IPS-15b (cell line): ENCODE results near the gene ERP44.
"Not testable (repeated sequence)": the region's sequence is repeated elsewhere in the genome, so short reads cannot be mapped to it uniquely, and the experiment has no call there.

ENCODE experiments used
- H3K27me3 ChIP-seq: one replicate; pipeline ENCODE4 v1.6.1; 2013; ENCODE audit warnings: low read length; ENCODE audit not compliant: control insufficient read depth, insufficient read depth
- H3K36me3 ChIP-seq: one replicate; pipeline ENCODE4 v1.6.1; 2013; ENCODE audit warnings: low read length; ENCODE audit not compliant: control insufficient read depth, insufficient read depth
- H3K4me1 ChIP-seq: one replicate; pipeline ENCODE4 v1.6.1; 2013; ENCODE audit warnings: mild to moderate bottlenecking, low read length; ENCODE audit not compliant: control insufficient read depth, insufficient read depth
- H3K4me3 ChIP-seq: one replicate; pipeline ENCODE4 v1.5.1; 2013; ENCODE audit warnings: low read depth, low read length
- H3K9ac ChIP-seq: one replicate; pipeline ENCODE4 v1.6.1; 2013; ENCODE audit warnings: low read depth, mild to moderate bottlenecking, low read length
- H3K9me3 ChIP-seq: one replicate; pipeline ENCODE4 v1.6.1; 2013; ENCODE audit warnings: mild to moderate bottlenecking, low read length; ENCODE audit not compliant: control insufficient read depth, insufficient read depth

The ERP44 gene

GRCh38 chr9:99998266-99998665, 100.5 kb downstream of the ERP44 start:
- no peak overlapping the region for H3K9ac ChIP-seq
- H3K36me3 ChIP-seq = no peaks in the 10 kb centered on the region
- no peaks in the 10 kb centered on the region for H3K9me3 ChIP-seq
- H3K4me3 ChIP-seq = no peak overlapping the region
- no peaks in the 10 kb centered on the region for H3K4me1 ChIP-seq
- no peaks in the 10 kb centered on the region for H3K27me3 ChIP-seq

GRCh38 chr9:99990508-99990907, 108.3 kb downstream of the ERP44 start:
- H3K9ac ChIP-seq, H3K4me1 ChIP-seq, H3K36me3 ChIP-seq, H3K4me3 ChIP-seq, H3K27me3 ChIP-seq, H3K9me3 ChIP-seq: not testable (repeated sequence)

GRCh38 chr9:99986642-99987041, 112.2 kb downstream of the ERP44 start:
- Histone ChIP-seq H3K9ac (no peak overlapping the region), H3K4me1 (peaks cover 3% of the 10 kb centered on the region), H3K4me3 (no peak overlapping the region), H3K27me3 (no peaks in the 10 kb centered on the region), H3K9me3 (no peaks in the 10 kb centered on the region), H3K36me3 (peaks cover 5% of the 10 kb centered on the region)

GRCh38 chr9:99980598-99980997, 118.2 kb downstream of the ERP44 start:
- Histone ChIP-seq H3K4me3 (no peak overlapping the region), H3K9me3 (no peaks in the 10 kb centered on the region), H3K9ac (no peak overlapping the region), H3K27me3 (no peaks in the 10 kb centered on the region), H3K36me3 (no peaks in the 10 kb centered on the region), H3K4me1 (peaks cover 2% of the 10 kb centered on the region)

GRCh38 chr9:99978221-99978620, 120.6 kb downstream of the ERP44 start:
- no peaks in the 10 kb centered on the region for H3K36me3 ChIP-seq
- peaks cover 2% of the 10 kb centered on the region for H3K4me1 ChIP-seq
- H3K4me3 ChIP-seq = no peak overlapping the region
- H3K9ac ChIP-seq = no peak overlapping the region
- H3K9me3 ChIP-seq = no peaks in the 10 kb centered on the region
- H3K27me3 ChIP-seq = no peaks in the 10 kb centered on the region

- Histone ChIP-seq H3K36me3 (no peaks in the 10 kb centered on the region), H3K4me1 (peaks cover 2% of the 10 kb centered on the region), H3K27me3 (no peaks in the 10 kb centered on the region), H3K4me3 (no peak overlapping the region), H3K9ac (no peak overlapping the region), H3K9me3 (no peaks in the 10 kb centered on the region)
Measured at GRCh38 chr9:99977033-99977792, 121.6 kb downstream of the ERP44 start.

- Histone ChIP-seq H3K27me3 (no peaks in the 10 kb centered on the region), H3K4me3 (no peak overlapping the region), H3K36me3 (no peaks in the 10 kb centered on the region), H3K4me1 (peaks cover under 1% of the 10 kb centered on the region), H3K9me3 (no peaks in the 10 kb centered on the region), H3K9ac (no peak overlapping the region)
Measured at GRCh38 chr9:99973455-99973854, 125.3 kb downstream of the ERP44 start.

- Histone ChIP-seq H3K27me3 (no peaks in the 10 kb centered on the region), H3K9me3 (no peaks in the 10 kb centered on the region), H3K36me3 (no peaks in the 10 kb centered on the region)
Measured at GRCh38 chr9:99971410-99971809, 127.4 kb downstream of the ERP44 start.

GRCh38 chr9:99970481-99970880, 128.3 kb downstream of the ERP44 start:
- Histone ChIP-seq H3K36me3 (no peaks in the 10 kb centered on the region), H3K4me1 (peaks cover 10% of the 10 kb centered on the region), H3K9ac (no peak overlapping the region), H3K4me3 (no peak overlapping the region), H3K9me3 (no peaks in the 10 kb centered on the region), H3K27me3 (no peaks in the 10 kb centered on the region)

More at GRCh38 chr9:99971410-99971809, 127.4 kb downstream of the ERP44 start:
- H3K4me1 ChIP-seq = peaks cover 10% of the 10 kb centered on the region
- H3K9ac ChIP-seq = no peak overlapping the region
- H3K4me3 ChIP-seq = no peak overlapping the region

GRCh38 chr9:99967457-99967856, 131.3 kb downstream of the ERP44 start:
- peaks cover 10% of the 10 kb centered on the region for H3K4me1 ChIP-seq
- H3K27me3 ChIP-seq = no peaks in the 10 kb centered on the region
- no peak overlapping the region for H3K9ac ChIP-seq
- H3K9me3 ChIP-seq = no peaks in the 10 kb centered on the region
- no peak overlapping the region for H3K4me3 ChIP-seq
- H3K36me3 ChIP-seq = no peaks in the 10 kb centered on the region

- no peaks in the 10 kb centered on the region for H3K27me3 ChIP-seq
- no peak overlapping the region for H3K9ac ChIP-seq
- no peaks in the 10 kb centered on the region for H3K9me3 ChIP-seq
- no peak overlapping the region for H3K4me3 ChIP-seq
- H3K4me1 ChIP-seq = peaks cover 10% of the 10 kb centered on the region
- H3K36me3 ChIP-seq = no peaks in the 10 kb centered on the region
Measured at GRCh38 chr9:99966716-99967115, 132.1 kb downstream of the ERP44 start.

- Histone ChIP-seq H3K9ac (no peak overlapping the region), H3K4me1 (peaks cover 10% of the 10 kb centered on the region), H3K4me3 (no peak overlapping the region), H3K9me3 (no peaks in the 10 kb centered on the region), H3K27me3 (no peaks in the 10 kb centered on the region), H3K36me3 (no peaks in the 10 kb centered on the region)
Measured at GRCh38 chr9:99966001-99966400, 132.8 kb downstream of the ERP44 start.
